ENCODE data around the gene RHCE.

Gene RHCE

DNA sequence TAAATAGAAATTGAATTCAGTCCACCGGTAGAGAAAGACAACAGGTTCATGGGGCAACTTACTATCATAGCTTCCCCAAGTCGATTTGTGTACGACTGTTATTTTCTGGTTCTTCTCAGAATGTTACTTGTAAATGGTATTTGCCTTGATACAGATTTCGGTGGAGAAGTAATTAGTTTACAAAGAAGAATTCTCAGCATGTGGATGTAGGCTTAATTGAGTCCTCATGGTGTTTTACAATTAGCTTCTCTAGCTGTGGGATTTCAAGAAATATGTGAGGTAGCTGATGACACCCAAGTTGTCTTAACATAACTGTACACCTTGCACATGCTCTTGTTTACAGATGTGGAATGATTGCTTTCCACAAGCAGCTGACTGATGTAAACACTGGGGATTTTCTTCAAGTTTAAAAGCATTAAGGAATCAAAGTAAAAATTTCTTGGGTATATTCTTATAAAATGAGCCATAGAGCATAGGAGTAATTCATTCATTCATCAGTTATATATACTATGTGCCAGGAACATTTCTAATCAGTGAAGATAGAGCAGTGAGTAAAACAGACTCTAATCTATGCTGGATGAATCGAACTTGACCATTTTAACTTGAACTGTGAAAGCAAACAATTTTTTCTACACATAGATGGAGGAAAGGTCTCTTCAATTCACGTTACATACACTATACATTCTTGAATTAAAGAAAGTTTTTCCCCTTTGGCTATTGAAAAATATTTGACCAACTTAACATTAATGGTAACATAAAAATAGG, 11.5 kb upstream of the RHCE start:
- Histone ChIP-seq H3K27me3 (replicated peaks) (no peaks in the 10 kb centered on the region), H3K4me3 (ENCODE audit: low read depth, low read length) (peak overlapping the region; percentile 87), H3K36me3 (replicated peaks) (no peaks in the 10 kb centered on the region), H3K27ac (no peak overlapping the region)
- TF ChIP-seq, protein P1, sequence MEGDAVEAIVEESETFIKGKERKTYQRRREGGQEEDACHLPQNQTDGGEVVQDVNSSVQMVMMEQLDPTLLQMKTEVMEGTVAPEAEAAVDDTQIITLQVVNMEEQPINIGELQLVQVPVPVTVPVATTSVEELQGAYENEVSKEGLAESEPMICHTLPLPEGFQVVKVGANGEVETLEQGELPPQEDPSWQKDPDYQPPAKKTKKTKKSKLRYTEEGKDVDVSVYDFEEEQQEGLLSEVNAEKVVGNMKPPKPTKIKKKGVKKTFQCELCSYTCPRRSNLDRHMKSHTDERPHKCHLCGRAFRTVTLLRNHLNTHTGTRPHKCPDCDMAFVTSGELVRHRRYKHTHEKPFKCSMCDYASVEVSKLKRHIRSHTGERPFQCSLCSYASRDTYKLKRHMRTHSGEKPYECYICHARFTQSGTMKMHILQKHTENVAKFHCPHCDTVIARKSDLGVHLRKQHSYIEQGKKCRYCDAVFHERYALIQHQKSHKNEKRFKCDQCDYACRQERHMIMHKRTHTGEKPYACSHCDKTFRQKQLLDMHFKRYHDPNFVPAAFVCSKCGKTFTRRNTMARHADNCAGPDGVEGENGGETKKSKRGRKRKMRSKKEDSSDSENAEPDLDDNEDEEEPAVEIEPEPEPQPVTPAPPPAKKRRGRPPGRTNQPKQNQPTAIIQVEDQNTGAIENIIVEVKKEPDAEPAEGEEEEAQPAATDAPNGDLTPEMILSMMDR (IDR thresholded peaks at IDR 0.05; ENCODE audit: low read depth, low read length, missing control alignments): no peak
- in situ Hi-C loops (cut with HindIII; ENCODE audit: low pct_ligation_motif_present, low sequenced_read_pairs): no loop called here
- DNase-seq: no peak

DNA sequence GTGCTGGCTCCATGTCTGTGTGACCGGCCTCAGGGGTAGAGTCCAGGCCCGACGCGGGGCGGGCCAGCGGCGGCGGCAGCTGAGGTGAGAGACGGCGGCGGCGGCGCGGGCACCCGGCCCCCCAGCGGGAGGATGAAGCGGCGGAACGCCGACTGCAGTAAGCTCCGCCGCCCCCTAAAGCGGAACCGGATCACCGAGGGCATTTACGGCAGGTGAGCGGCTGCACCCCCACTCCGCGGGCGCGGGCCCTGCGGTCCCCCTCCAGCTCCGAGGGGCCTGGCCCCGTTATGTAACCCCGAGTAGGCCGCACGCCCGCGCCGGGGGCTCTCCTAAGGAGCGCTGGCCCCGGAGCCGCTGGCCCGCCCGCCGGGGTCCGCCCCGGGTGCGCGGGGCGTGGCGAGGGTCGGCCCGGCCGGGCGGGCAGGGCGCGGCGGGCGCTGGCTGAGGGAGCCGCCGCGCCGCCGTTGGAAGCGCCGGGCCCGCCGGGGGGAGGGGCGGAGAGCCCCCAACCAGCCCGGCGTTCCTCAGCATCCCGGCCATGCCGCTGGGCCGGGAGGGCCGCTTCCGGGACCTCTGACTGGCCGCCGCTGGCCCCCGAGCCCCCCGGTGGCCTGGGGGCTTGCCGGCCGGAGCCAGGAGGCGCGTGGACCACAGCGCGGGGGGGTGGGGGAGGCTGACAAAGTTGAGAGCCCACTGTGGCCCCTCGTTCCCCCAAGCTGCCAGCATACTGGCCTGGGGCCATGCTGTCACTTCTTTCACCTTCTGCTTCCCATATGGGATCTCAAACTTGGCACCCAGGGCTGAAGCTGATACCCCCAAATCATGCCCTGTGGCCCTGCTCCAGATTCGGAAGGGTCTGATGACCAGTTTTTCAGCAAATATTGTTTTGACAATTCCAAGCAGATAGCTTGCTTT, 10.6 kb upstream of the RHCE start:
- in situ Hi-C loops (cut with HindIII; ENCODE audit: low pct_ligation_motif_present, low sequenced_read_pairs): no loop called here
- TF ChIP-seq, protein P1 (IDR thresholded peaks at IDR 0.05; ENCODE audit: low read depth, low read length, missing control alignments): no peak
- Histone ChIP-seq H3K4me3 (ENCODE audit: low read depth, low read length) (peak overlapping the region; percentile 87), H3K27me3 (replicated peaks) (no peaks in the 10 kb centered on the region), H3K27ac (peak overlapping the region; percentile 73), H3K36me3 (replicated peaks) (no peaks in the 10 kb centered on the region)
- no peak for DNase-seq

DNA sequence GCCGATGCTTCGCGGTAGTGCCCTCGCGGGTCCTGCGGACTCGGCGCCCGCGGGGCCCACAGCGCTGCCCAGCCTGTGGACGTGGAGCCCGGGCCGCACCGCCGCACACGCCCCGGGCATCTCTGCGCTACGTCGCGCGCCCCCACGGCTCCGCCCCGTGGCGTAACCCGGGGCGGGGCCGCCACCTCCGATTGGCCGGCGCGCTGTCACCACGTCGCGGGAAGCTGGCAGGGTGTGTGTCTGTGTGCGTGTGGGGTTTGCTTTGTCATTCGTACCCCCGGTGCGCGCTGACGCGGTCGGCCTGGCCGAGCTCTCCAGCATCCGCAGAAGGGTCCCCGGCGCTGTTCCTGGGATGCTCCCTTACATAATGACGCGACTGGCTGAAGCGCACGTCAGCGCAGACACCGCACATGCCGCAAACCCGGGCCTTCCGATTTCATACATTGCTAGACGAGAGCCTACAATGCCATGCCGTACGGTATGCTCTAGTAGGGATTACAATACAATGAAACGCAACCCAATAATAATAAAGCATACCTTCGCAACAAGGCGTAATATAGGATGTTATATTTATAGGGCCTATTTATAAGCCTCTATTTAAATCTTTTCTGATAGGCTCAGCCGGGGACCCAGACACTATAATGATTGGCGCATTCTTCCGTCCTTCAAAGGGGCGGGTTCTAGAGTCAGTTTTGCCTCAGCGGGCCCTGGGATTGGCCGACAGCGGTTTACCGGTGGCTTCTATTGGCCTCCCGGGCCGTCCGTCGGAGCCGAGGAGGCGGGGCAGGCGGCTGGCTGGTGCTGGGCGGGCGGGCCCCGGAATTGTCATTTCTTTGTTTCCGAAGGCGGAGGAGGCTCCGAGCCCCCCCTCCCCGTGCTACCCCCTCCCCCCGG, 9.7 kb upstream of the RHCE start, which contains the start of gene MACO1:
TSS of gene MACO1 (plus strand) at position 825 of the 894 bp plus-strand sequence. CDS start 202 bp downstream, outside the sequence.
- in situ Hi-C loops (cut with HindIII; ENCODE audit: low pct_ligation_motif_present, low sequenced_read_pairs): no loop called here

DNA sequence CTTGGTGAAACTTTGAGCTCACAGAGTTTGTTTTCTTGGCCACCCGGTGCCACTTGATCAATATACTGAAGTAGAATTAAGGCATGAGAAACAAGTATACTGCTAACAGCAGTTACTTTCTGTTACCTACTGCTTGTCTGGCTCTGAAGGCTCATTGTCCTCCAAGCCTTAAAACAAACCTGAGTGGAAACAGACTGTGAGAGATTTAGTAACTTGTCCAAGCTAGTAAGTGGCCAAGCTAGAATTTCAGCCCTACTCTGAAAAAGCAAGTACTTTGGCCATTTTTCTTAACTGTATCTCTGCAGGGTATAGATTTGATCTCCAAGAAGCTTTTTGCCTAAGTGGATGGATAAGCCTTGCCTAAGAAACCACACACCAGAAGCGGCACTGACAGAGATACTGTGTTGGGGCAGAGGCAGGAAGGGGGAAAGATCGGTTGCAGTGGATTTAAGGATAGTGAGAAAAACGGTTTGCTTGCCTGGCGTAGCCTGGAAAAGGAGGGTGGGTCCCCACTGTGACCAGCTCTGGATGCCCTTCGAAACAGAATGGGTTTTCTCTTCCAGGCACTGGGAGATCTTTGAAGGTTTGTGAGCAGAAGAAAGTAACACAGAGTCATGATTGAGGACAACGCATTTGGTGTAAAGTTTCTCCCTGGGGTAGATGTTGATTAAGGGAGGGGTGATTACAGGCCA, 8.0 kb upstream of the RHCE start:
- TF ChIP-seq, protein P1 (IDR thresholded peaks at IDR 0.05; ENCODE audit: low read depth, low read length, missing control alignments): no peak
- in situ Hi-C loops (cut with HindIII; ENCODE audit: low pct_ligation_motif_present, low sequenced_read_pairs): no loop called here
- no peak overlapping the region for H3K27ac ChIP-seq
- H3K36me3 ChIP-seq (replicated peaks): no peaks in the 10 kb centered on the region
- no peaks in the 10 kb centered on the region for H3K27me3 ChIP-seq (replicated peaks)
- no peak for DNase-seq
- no peak overlapping the region for H3K4me3 ChIP-seq (ENCODE audit: low read depth, low read length)

More for the DNA sequence above, 9.7 kb upstream of the RHCE start, which contains the start of gene MACO1:
- TF ChIP-seq, protein P1 (IDR thresholded peaks at IDR 0.05; ENCODE audit: low read depth, low read length, missing control alignments): no peak
- peak; percentile 96 for DNase-seq
- Histone ChIP-seq H3K27me3 (replicated peaks) (no peaks in the 10 kb centered on the region), H3K36me3 (replicated peaks) (no peaks in the 10 kb centered on the region), H3K4me3 (ENCODE audit: low read depth, low read length) (peak within 1 kb of the TSS; percentile 87), H3K27ac (peak within 1 kb of the TSS; percentile 91)

DNA sequence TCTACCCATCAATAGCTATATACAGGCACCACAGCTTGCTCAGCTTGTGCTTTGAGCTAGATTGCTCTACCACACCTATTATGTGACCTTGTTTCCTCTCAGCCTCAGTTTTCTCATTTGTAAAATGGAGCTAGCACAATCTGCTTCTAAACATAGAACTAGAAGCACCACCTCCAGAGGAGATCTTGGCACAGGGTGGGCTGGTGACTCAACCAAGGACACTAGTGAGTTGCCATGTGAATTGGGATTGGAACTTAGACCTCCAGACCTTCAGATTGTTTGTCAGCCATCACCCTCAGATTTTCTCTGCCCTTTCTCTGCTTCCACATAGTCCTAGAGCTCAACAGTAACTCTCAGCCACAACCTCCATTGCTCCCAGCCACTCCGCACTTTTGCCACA, 7.1 kb upstream of the RHCE start:
- no peak for DNase-seq
- no peaks in the 10 kb centered on the region for H3K27me3 ChIP-seq (replicated peaks)
- in situ Hi-C loops (cut with HindIII; ENCODE audit: low pct_ligation_motif_present, low sequenced_read_pairs): no loop called here

More for the DNA sequence above, 7.1 kb upstream of the RHCE start:
- TF ChIP-seq, protein P1 (IDR thresholded peaks at IDR 0.05; ENCODE audit: low read depth, low read length, missing control alignments): no peak
- H3K4me3 ChIP-seq (ENCODE audit: low read depth, low read length): no peak overlapping the region
- H3K36me3 ChIP-seq (replicated peaks): no peaks in the 10 kb centered on the region
- no peak overlapping the region for H3K27ac ChIP-seq
